Activated CD8-positive, alpha-beta memory T cell treated with anti-CD3 and anti-CD28 coated beads, Interleukin-2, amount 50 U/mL, for 4 hours (primary cell): ENCODE results near the gene KRTAP9-1.
"Not testable (repeated sequence)": the region's sequence is repeated elsewhere in the genome, so short reads cannot be mapped to it uniquely, and the experiment has no call there.

Experiments used
- DNase-seq: peaks from one replicate; pipeline ENCODE4 v3.0.0-alpha.2; 2020

The KRTAP9-1 gene, protein sequence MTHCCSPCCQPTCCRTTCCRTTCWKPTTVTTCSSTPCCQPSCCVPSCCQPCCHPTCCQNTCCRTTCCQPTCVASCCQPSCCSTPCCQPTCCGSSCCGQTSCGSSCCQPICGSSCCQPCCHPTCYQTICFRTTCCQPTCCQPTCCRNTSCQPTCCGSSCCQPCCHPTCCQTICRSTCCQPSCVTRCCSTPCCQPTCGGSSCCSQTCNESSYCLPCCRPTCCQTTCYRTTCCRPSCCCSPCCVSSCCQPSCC

DNA sequence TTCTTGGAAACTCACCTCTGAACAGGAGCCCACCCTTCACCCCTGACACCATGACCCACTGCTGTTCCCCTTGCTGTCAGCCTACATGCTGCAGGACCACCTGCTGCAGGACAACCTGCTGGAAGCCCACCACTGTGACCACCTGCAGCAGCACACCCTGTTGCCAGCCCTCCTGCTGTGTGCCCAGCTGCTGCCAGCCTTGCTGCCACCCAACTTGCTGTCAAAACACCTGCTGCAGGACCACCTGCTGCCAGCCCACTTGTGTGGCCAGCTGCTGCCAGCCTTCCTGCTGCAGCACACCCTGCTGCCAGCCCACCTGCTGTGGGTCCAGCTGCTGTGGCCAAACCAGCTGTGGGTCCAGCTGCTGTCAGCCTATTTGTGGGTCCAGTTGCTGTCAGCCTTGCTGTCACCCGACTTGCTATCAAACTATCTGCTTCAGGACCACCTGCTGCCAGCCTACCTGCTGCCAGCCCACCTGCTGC is at the start of gene KRTAP9-1:
Gene KRTAP9-1, plus strand, starts transcription at position 51 of the 482 bp plus-strand sequence. Its CDS starts 0 bp downstream, at position 51.
- not testable (repeated sequence) for DNase-seq

DNA sequence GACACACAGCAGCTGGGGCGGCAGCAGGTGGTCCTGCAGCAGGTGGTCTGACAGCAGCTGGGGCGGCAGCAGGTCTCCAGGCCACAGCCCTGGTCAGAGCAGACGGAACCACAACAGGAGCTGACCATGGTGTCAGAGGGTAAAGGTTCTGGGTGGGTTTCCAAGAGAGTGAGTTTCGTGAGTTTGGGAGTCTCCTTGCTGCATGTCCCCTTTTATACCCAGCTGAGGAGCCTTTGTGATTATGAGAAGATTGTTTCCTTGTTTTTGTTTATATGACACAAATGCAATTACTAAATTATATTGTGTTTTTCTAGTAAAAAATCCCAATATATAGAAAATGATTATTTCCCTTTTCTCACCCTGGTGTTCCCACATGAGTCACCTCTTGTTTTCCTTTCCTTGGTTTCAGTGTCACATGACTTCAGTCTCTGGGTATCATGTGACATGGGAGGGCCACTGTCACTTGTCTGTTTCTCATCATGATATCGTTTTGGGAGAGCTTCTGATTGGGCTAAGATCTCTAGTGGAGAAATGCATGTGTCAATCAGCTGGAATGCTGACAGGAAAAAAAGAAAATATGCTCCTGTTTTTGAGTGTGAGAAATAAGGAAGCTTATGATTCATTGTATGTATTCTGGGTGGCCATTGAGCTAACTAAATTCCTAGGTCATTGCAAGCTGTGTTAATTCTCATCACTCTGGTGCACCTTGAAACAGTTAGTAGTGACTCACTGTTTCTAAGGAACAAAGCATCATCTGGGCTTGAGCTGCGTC is 49.1 kb upstream of the KRTAP9-1 start, which contains the start of gene KRTAP4-6:
Gene KRTAP4-6, minus strand, starts transcription at position 185 of the 772 bp plus-strand sequence. Its CDS starts 57 bp downstream, at position 128.
- no peak for DNase-seq

DNA sequence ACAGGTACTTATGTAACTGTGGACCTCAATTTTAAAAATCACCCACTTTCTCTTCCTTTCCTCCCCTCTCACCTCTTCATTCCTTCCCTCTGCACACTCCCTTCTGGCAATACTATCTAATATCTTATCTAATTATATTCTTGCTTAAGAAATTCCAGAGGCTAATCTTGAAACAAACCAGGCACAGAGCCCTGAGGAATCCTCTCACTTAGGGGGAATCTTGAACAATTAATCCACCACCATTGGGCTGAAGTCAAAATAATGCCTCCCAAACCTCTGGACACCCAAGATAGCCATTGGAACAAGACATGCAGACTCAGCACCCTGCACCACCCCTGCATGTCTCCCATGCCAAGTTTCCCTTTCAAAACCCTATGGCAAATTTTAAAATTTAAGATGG is 48.3 kb upstream of the KRTAP9-1 start:
- DNase-seq = no peak

DNA sequence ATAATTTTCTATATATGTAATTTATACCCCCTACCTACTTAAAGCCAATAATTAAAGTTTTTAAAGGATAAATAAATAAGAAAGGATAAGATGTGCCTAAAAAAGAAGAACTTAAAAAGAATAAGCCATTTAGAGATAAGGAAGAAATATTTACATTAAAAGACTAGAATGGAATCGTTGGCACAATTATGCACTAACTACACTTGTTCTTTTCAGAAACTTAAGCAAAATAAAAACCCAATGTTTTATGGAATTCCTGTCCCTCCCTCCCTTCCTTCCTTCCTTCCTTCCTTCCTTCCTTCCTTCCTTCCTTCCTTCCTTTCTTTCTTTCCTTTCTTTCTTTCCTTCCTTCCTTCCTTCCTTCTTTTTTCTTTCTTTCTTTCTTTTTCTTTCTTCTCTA is 44.8 kb upstream of the KRTAP9-1 start:
- no peak for DNase-seq

DNA sequence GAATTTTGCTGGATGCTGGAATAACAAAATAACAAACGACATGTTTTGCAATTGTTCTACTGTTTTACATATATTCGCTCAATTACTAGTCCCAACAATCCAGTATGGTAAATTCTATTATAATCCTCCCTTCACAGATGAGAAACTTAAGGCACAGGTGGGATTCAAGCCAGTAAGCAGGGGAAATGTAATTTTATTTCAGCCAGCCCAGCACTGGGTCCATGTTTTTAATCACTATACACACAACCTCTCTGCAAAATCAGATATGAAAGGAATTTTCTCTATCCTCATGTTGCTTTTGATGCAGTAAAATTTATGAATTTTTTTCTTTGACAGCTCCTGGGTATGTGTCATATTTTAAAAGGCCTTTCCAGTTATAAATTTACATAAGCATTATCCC is 44.4 kb upstream of the KRTAP9-1 start:
- no peak for DNase-seq

DNA sequence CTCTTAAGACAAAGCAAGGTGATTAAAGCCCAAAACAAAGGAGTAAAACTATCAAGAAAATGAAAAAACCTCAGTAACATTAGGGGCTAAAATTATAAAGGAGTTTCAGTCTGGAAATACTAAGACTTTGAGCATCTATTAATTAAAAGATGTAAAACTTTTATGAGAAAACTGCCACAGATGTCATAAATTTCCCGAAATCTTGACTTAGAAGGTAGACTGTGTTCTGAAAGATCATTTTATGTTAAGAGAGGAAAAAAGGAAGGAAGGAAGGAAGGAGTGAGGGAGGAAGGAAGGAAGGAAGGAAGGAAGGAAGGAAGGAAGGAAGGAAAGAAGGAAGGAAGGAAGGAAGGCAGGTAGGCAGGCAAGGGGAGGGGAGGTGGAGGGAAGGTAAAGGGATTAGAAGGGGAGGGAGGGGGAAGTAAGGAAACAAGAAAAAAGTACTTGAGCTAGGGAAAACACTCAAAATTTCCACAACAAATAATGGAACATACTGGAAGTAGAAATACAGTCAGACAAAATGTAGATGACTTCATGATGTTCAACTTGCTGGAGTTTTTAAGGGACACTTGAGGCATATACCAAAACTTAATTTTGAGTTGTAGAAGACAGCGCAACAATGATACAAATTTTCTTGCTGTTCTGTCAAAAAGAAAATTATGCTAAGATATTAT is 42.0 kb upstream of the KRTAP9-1 start:
- DNase-seq = no peak

DNA sequence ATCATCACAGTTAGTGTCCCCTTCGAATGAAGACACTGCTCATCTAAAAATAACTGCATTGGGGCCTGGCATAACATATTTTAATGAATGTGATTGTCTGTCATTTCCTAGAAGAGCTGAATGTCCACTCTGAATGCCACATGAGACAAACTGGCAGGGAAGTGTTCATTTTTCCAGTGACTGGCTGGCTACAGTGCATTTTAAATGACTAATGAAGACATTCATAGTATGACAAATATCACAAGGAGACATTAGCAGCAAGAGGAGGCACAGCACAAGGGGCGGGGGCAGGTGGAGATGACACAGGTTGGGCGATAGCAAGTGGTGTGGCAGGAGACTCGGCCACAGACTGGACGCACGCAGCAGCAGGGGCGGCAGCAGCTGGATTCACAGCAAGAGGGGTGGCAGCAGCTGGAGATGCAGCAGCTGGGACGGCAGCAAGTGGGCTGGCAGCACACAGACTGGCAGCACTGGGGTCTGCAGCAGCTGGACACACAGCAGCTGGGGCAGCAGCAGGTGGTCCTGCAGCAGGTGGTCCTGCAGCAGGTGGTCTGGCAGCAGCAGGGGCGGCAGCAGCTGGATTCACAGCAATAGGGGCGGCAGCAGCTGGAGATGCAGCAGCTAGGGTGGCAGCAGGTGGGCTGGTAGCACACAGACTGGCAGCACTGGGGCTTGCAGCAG is 40.6 kb upstream of the KRTAP9-1 start:
- not testable (repeated sequence) for DNase-seq

DNA sequence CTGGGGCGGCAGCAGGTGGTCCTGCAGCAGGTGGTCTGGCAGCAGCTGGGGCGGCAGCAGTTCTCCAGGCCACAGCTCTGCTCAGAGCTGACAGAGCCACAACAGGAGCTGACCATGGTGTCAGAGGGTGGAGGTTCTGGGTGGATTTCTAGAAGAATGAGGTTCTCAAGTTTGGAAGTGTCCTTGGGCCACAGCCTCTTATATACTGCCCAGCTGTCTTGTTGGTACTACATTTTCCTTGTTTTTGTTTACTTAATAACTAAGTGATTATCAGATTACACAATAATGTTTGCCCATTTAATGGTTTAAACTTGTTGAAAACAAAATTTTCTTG is 40.1 kb upstream of the KRTAP9-1 start, which contains the start of gene KRTAP4-5:
Gene KRTAP4-5, minus strand, starts transcription at position 174 of the 334 bp plus-strand sequence. Its CDS starts 58 bp downstream, at position 116.
- DNase-seq = no peak

DNA sequence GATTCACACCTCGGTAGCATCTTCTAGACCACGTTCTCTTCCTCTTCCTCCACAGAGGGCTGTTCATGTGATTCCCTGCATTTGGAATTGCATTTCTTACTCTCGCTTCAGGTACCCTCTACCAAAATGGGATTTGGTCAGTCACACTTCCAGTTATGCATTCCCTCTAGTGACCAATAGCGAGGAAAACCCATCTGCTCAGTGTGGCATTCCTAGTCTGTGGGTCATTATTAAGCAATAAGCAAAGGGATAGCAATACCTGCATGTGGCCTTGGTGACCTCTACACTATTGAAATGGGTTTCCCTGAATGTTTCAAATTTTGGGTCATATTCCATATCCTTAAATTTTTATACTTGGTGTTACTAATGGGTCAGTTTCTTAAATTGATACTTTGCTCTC is 39.7 kb upstream of the KRTAP9-1 start:
- no peak for DNase-seq

DNA sequence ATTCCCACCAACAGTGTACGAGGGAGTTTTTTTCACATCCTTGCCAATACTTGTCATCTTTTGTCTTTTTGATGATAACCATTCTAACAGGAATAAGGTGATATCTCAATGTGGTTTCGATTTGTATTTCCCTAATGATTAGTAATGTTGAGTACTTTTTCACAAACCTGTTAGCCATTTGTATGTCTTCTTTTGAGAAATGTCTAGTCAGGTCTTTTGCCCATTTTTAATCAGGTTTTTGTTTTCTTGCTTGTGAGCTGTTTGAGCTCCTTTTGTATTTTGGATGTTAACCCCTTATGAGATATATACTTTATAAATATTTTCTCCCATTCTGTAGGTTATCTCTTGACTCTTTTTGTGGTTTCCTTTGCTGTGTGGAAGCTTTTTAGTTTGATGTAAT is 38.2 kb upstream of the KRTAP9-1 start:
- no peak for DNase-seq

DNA sequence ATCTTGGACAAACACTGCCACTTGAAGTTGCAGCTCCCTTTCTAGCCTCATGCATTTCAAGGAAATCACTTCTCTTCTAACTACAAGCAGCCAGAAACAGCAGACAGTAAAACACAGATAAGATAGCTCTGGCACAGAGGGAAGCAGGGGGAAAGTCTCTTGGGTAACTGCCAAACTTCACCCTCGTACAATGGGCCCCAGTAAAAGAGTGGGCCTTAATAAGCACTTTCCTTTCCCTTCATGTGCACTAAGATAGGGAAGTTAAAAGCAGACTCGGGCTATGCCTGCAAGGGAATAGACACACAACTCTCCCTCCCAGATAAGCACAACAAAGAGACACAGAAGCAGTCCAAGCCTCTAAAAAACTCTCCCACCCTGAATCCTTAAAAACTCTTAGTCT is 35.8 kb upstream of the KRTAP9-1 start:
- no peak for DNase-seq

DNA sequence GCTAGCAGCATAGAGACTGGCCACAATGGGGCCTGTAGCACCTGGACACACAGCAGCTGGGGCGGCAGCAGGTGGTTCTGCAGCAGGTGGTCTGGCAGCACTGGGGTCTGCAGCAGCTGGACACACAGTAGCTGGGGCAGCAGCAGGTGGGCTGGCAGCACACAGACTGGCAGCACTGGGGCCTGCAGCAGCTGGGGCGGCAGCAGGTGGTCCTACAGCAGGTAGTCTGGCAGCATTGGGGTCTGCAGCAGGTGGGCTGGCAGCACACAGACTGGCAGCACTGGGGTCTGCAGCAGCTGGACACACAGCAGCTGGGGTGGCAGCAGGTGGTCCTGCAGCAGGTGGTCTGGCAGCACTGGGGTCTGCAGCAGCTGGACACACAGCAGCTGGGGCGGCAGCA is 29.5 kb upstream of the KRTAP9-1 start:
- not testable (repeated sequence) for DNase-seq

DNA sequence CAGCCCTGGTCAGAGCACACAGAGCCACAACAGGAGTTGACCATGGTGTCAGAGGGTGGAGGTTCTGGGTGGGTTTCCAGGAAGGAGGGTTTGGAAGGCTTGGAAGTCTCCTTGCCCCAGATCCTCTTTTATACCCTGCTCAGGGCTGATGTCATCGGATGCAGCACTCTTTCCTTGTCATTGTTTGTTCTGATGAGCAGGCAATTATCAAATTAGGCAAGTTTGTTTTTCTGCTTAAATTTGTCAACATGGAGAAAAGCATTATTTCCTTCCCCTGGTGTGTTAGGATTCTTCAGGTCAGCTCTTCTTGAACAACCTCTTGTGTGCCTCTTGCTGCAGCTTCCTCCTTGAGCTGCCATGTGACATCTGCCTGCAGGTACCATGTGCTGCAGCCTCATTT is 29.0 kb upstream of the KRTAP9-1 start, which contains the start of gene KRTAP4-4:
Gene KRTAP4-4, minus strand, starts transcription at position 101 of the 400 bp plus-strand sequence. Its CDS starts 57 bp downstream, at position 44.
- no peak for DNase-seq

DNA sequence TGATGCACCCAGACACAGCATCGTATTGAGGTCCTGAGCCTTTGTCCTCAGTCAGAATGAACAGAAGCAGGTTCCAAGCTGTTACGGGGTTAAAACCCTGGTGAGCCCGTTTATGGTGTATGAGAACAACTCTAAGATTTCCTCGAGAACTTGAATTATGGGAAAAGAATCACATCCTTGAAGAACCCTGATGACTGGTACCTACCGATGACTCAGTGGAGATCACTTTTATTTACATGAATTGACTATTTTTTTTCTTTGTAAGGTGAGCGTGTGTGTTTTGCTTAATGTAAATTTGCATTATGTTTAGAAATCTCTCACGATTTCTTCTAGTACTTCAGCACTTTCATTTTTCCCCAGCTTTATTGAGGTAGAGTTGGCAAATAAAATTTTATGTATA is 25.9 kb upstream of the KRTAP9-1 start:
- no peak for DNase-seq

DNA sequence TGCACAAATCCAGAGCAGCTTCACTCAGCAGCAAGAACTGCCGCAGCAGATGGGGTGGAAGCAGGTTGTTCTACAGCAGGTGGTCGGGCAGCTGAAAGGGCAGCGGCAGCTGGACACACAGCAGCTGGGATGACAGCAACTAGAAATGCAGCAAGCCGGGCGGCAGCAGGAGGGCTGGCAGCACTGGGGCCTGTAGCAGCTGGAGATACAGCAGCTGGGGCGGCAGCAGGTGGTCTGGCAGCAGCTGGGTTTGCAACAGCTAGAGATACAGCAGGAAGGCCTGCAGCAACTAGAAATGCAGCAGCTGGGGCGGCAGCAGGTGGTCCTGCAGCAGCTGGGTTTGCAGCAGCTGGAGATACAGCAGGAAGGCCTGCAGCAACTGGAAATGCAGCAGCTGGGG is 22.1 kb upstream of the KRTAP9-1 start:
- DNase-seq = no peak

DNA sequence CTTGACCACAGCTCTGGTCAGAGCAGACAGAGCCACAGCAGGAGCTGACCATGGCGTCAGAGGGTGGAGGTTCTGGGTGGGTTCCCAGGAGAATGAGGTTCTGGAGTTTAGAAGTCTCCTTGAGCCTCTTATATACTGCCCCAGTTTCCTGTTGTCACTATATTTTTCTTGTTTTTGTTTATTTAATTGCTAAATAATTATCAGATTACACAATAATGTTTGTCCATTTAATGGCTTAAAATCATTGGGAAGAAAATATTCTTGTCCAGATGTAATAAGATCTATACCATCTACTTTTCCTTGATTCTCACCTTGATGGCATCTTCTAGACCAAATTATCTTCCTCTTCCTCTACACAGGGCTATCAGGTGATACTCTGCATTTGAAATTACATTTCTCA is 21.6 kb upstream of the KRTAP9-1 start, which contains the start of gene KRTAP4-3:
Gene KRTAP4-3, minus strand, starts transcription at position 101 of the 400 bp plus-strand sequence. Its CDS starts 49 bp downstream, at position 52.
- DNase-seq = no peak

DNA sequence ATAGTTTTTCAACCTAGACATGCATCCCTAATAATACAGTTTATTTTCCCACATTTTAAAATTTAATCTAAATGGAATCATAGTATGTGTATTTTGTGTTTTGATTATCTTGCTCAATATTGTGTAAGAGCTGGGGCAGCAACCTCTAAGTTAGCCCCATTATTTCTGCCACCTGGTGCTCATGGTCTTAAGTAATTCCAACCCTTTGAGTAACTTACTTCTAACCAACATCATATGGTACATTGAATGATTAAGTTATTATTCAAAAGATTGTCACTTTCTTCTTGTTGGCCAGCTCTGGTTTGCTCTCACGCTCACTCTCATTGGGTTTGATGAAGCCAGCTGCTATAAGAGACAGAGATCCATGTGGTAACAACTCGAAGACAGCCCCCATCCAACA is 17.8 kb upstream of the KRTAP9-1 start:
- no peak for DNase-seq

DNA sequence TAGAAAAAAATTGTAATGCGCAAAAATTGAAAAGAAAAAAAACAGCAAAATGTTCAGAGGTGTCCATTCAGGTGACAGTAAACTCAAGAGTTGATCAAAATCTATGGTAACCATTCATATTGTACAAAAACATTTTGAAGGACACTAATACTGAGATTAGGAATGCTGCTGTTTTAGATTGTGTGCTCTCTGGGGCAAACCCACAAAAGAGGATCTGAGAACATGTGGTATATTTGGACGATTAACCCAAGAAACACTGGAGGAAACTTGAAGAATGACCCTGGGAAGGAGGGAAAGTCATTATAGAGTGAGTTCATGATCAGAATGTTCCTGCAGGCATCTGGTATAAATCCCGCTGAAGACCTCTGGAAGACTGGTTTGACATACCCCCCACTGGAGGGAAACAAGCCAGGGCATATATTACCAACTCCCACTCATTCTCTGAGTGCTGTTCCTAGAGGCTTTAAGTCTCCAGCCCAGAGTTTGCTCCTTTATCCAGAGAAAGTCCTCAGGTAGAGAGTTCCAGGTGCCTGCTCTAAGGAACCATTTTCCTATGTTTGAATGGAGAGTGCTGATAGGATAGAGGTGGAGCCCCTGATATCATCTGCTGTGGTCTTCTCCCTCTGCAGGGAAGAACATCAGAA is 12.8 kb upstream of the KRTAP9-1 start:
- DNase-seq = no peak

DNA sequence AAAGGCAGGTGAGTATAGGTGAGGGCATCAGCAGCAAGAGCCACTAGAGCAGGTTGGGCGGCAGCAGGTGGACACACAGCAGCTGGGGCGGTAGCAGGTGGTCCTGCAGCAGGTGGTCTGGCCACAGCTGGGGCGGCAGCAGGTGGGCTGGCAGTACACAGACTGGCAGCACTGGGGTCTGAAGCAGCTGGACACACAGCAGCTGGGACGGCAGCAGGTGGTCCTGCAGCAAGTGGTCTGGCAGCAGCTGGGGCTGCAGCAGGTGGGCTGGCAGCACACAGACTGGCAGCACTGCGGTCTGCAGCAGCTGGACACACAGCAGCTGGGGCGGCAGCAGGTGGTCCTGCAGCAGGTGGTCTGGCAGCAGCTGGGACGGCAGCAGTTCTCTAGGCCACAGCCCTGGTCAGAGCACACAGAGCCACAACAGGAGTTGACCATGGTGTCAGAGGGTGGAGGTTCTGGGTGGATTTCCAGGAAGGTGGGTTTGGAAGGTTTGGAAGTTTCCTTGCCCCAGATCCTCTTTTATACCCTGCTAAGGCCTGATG is 11.9 kb upstream of the KRTAP9-1 start, which contains the start of gene KRTAP4-2:
Gene KRTAP4-2, minus strand, starts transcription at position 495 of the 545 bp plus-strand sequence. Its CDS starts 57 bp downstream, at position 438.
- no peak for DNase-seq

DNA sequence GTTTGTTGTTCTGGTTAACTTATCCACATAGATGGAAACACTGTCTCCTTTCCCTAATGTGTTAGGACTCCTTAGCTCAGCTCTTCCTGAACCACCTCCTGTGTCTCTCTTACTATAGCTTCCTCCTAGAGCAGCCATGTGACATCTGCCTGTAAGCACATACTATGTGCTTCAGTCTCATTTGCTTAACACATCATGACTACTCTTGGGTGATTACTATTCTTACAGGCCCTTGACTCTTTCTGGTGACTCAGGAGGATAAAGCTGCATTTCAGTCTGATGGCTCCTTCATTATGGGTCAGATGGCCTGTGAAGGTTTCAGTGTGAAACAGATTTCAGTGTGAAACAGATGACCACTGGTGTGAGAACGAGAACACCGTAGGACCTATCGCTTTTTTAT is 11.3 kb upstream of the KRTAP9-1 start:
- DNase-seq = no peak

DNA sequence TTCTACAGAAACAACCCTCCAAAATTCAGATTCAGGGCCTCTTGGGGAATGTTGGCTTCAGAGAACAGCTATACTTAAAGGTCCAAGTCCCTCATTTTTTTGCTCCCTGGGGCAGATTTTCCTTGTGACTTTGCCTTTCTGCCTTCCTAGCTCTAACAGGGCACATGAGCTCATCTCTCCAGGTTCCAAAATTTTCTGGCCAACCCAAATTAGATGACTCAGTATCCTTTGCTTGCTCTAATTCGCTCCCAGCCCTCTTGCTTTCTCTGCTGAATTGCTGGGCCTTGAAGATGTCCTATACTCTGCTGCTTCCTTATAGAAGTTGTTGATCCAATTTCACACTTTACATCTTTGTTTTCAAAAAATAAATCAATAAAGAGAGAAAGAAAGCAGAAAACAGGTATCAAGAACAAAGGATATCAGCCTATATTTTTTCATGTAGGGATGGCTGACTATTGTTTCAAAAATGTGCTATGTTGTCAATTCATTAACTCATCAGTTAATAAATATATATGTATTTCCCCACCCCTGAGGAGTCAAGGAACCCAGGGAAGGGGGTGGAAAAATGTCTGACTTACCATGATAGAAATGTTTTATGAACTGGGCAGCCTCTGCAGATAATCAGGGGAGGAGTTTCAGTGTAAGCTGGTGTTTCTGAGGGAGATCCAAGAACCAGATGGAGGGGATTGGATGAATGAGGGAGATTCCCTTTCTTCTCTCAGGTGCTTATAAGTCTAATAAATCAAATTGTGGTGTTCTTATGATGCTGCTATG is 10.7 kb upstream of the KRTAP9-1 start:
- no peak for DNase-seq
